ENCODE measurements around the gene PDZK1.

GRCh38 chr1:145688924-145689323 lies 18.2 kb downstream of the PDZK1 start:
- TF ChIP-seq POLR2A (IDR thresholded peaks at IDR 0.05), result no peak
- no peak for TF ChIP-seq EP300 (IDR thresholded peaks at IDR 0.05; ENCODE audit: low read depth)
- TF ChIP-seq CTCF (IDR thresholded peaks at IDR 0.05), result no peak

All from transverse colon (tissue), 3 donors.